ENCODE results near the gene TMEM95.

GRCh38 chr17:7306911-7307685 is 47.9 kb upstream of the TMEM95 start, which contains the start of gene EIF5A:
- TF ChIP-seq TCF12 (IDR thresholded peaks at IDR 0.05; ENCODE audit: low read depth) (no peak), CREB1 (IDR thresholded peaks at IDR 0.05; ENCODE audit: low read depth) (peak; percentile 65), TAF1 (IDR thresholded peaks at IDR 0.05; ENCODE audit: low read depth) (peak; percentile 43), EGR1 (IDR thresholded peaks at IDR 0.05) (peak; percentile 99), NFIC (IDR thresholded peaks at IDR 0.05) (no peak), EP300 (IDR thresholded peaks at IDR 0.05; ENCODE audit: borderline replicate concordance) (no peak), MAX (IDR thresholded peaks at IDR 0.05) (peak; percentile 86), YY1 (IDR thresholded peaks at IDR 0.05; ENCODE audit: low read depth) (no peak; the same call in 1 of the 2 replicates), RAD21 (IDR thresholded peaks at IDR 0.05; ENCODE audit: low read depth) (no peak), REST (IDR thresholded peaks at IDR 0.05; ENCODE audit: low read depth) (no peak)
